K562 (cell line): Measurements from ENCODE around the gene LAG3. TPM values are rescaled to one million over a fixed set of nuclear protein-coding genes. Genes with fewer than 3 reads are reported as not detected.

Experiments
- BRD9 ChIP-seq: fragments of 450-650 bp; IDR thresholded peaks from 2 replicates; pipeline ENCODE4 v1.6.1; 2018; ENCODE audit warnings: low read depth; ENCODE audit not compliant: partially characterized antibody
- CHD1 ChIP-seq: fragments of 200-600 bp; sonication (generic); IDR thresholded peaks from one replicate; pipeline ENCODE4 v1.6.1; 2012; ENCODE audit warnings: mild to moderate bottlenecking, moderate library complexity, low read length, inconsistent platforms
- CREB3L1 ChIP-seq: fragments of 450-650 bp; IDR thresholded peaks from 2 replicates; pipeline ENCODE4 v1.6.1; 2014; ENCODE audit warnings: low read depth, mild to moderate bottlenecking, moderate library complexity, borderline replicate concordance
- CTBP1 ChIP-seq: fragments of 450-650 bp; IDR thresholded peaks from 2 replicates; pipeline ENCODE4 v1.6.1; 2016; ENCODE audit warnings: borderline replicate concordance
- FOS ChIP-seq: IDR thresholded peaks from 3 replicates; pipeline ENCODE4 v1.6.1; 2011; ENCODE audit not compliant: insufficient read length; ENCODE audit errors: extremely low read depth
- HDAC3 ChIP-seq: fragments of 450-650 bp; IDR thresholded peaks from 2 replicates; pipeline ENCODE4 v1.6.1; 2018; ENCODE audit warnings: borderline replicate concordance, mild to moderate bottlenecking, moderate library complexity; ENCODE audit not compliant: partially characterized antibody
- MAFF ChIP-seq: IDR thresholded peaks from 2 replicates; pipeline ENCODE4 v1.6.1; 2012; ENCODE audit warnings: low read length, improper control_type of control experiment
- MAFG ChIP-seq: fragments of 450-650 bp; conservative IDR thresholded peaks from 2 replicates; pipeline ENCODE4 v1.6.1; 2016; ENCODE audit warnings: missing genetic modification characterization, missing compliant biosample characterization
- MAFK ChIP-seq: IDR thresholded peaks from 2 replicates; pipeline ENCODE4 v1.6.1; 2011; ENCODE audit warnings: low read length, improper control_type of control experiment
- NRF1 ChIP-seq, 2 experiments: fragments of 450-650 bp; IDR thresholded peaks in 1 of 2; conservative IDR thresholded peaks in 1 of 2; 2 replicates each; pipeline ENCODE4 v1.6.1; 2014; ENCODE audit warnings: mild to moderate bottlenecking in 2 of 2
- RBM17 ChIP-seq: fragments of 200-400 bp; formaldehyde crosslinking; IDR thresholded peaks from 2 replicates; pipeline ENCODE4 v1.6.1; 2017; ENCODE audit warnings: low read depth, mild to moderate bottlenecking, low read length, borderline replicate concordance
- SMAD1 ChIP-seq: fragments of 150-350 bp; IDR thresholded peaks from 2 replicates; pipeline ENCODE4 v1.6.1; 2014; ENCODE audit warnings: low read length, low read depth; ENCODE audit not compliant: partially characterized antibody
- SNAPC5 ChIP-seq: fragments of 250-450 bp; sonication (Bioruptor Pico); IDR thresholded peaks from 2 replicates; pipeline ENCODE4 v1.8.0; 2021; ENCODE audit warnings: moderate library complexity, mild to moderate bottlenecking, inconsistent platforms
- XRCC4 ChIP-seq: IDR thresholded peaks from one replicate; pipeline ENCODE4 v1.6.1; 2011; ENCODE audit not compliant: insufficient read depth, insufficient read length; ENCODE audit errors: extremely low read depth
- polyA plus RNA-seq, 8 experiments: library from polyadenylated mRNA; depleted of rRNA in 4 of 8; stranded (reverse) in 5 of 8; unstranded in 3 of 8; fragments of >200 nt; fragmentation: Nextera tagmentation in 2 of 8; fragmentation: Illumina TruSeq in 1 of 8; extraction: Ambion mirVana in 2 of 8; extraction: Trizol in 1 of 8; gene quantifications; 2 replicates each; pipeline versions ENCODE4 v1.2.1 to v1.2.3, GENCODE V29; 2011 to 2014; ENCODE audit warnings: inconsistent platforms in 1 of 8, missing spikeins in 1 of 8
- total RNA-seq, 7 experiments: library from RNA; depleted of rRNA in 6 of 7; stranded (reverse); fragments of >200 nt in 6 of 7; fragmentation: Illumina TruSeq in 2 of 7; extraction: Trizol in 2 of 7; gene quantifications; 2 replicates each; pipeline versions ENCODE4 v1.2.1 to v1.2.3, GENCODE V29; 2011 to 2021; ENCODE audit warnings: low replicate concordance in 1 of 7
- TF ChIP-seq, protein P1 (sequence below), 2 experiments: fragments of 200-800 bp in 1 of 2; sonication (Bioruptor generic) in 1 of 2; sonication (generic) in 1 of 2; formaldehyde crosslinking in 1 of 2; IDR thresholded peaks in 1 of 2; conservative IDR thresholded peaks in 1 of 2; 2 replicates each; pipeline versions ENCODE4 v1.5.0 to v1.6.1; 2016 to 2020; ENCODE audit warnings: missing compliant biosample characterization in 1 of 2, missing genetic modification characterization in 1 of 2, missing genetic modification reagents in 1 of 2

LAG3 gene
- total and polyA plus RNA-seq, 9 of the 15 experiments (the other 6 are each of a cell fraction or from before 2014, with no cell fraction given): 0.07 to 0.66 (median 0.09) TPM; not detected in 1

- no peak for TF ChIP-seq SNAPC5
- TF ChIP-seq CTBP1: peak; percentile 64; the same call in 1 of the 2 replicates
- TF ChIP-seq BRD9: no peak
- peak; percentile 82 for TF ChIP-seq FOS
- TF ChIP-seq, protein P1, sequence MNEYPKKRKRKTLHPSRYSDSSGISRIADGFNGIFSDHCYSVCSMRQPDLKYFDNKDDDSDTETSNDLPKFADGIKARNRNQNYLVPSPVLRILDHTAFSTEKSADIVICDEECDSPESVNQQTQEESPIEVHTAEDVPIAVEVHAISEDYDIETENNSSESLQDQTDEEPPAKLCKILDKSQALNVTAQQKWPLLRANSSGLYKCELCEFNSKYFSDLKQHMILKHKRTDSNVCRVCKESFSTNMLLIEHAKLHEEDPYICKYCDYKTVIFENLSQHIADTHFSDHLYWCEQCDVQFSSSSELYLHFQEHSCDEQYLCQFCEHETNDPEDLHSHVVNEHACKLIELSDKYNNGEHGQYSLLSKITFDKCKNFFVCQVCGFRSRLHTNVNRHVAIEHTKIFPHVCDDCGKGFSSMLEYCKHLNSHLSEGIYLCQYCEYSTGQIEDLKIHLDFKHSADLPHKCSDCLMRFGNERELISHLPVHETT (CRISPR knock-in tag; conservative IDR thresholded peaks at IDR 0.05 in 1 of 2, IDR thresholded peaks at IDR 0.05 in 1 of 2): no peak
- TF ChIP-seq MAFG: no peak
- 0 out of 4 replicates have a peak, but pooled peaks have one; percentile 9 to 20 for TF ChIP-seq NRF1 (conservative IDR thresholded peaks at IDR 0.05 in 1 of 2, IDR thresholded peaks at IDR 0.05 in 1 of 2)
- no peak for TF ChIP-seq MAFK
- no peak for TF ChIP-seq XRCC4
- TF ChIP-seq CHD1: no peak
- TF ChIP-seq HDAC3: no peak
- TF ChIP-seq MAFF: no peak
- TF ChIP-seq CREB3L1: no peak
- TF ChIP-seq SMAD1: peak; percentile 10
- TF ChIP-seq RBM17: no peak
Observed at GRCh38 chr12:6764011-6764828, 8.1 kb upstream of the LAG3 start (continued).
